Hypothalamus (tissue), 51 donors: ENCODE results near the gene CCDC47.
"Not testable (repeated sequence)": the region's sequence is repeated elsewhere in the genome, so short reads cannot be mapped to it uniquely, and the experiment has no call there.

Experiments
- DNase-seq, 51 donors: peaks; one replicate each; lab custom pipeline; 2025; lab: John Stamatoyannopoulos, UW

CCDC47 gene

GRCh38 chr17:63741143-63741407 lies 32.3 kb downstream of the CCDC47 start:
- DNase-seq: peak in 3 of 51 donors; percentile 34 to 59 (median 41)

- DNase-seq: peak in 1 of 51 donors; percentile 41
These were observed 32.8 kb downstream of the CCDC47 start for GRCh38 chr17:63740464-63741142.

- DNase-seq: no peak
These were observed 37.7 kb downstream of the CCDC47 start for GRCh38 chr17:63735691-63736090.

- DNase-seq: no peak
These were observed 51.0 kb downstream of the CCDC47 start for GRCh38 chr17:63722403-63722802.

- DNase-seq: not testable (repeated sequence)
These were observed 53.2 kb downstream of the CCDC47 start for GRCh38 chr17:63720194-63720593.

- DNase-seq: no peak
These were observed 54.4 kb downstream of the CCDC47 start for GRCh38 chr17:63718988-63719387.

GRCh38 chr17:63716426-63716825 lies 57.0 kb downstream of the CCDC47 start:
- DNase-seq: no peak

- DNase-seq: no peak
These were observed 58.7 kb downstream of the CCDC47 start for GRCh38 chr17:63714550-63715277.

- DNase-seq: no peak
These were observed 64.3 kb downstream of the CCDC47 start for GRCh38 chr17:63709110-63709509.

- no peak for DNase-seq
These were observed 66.2 kb downstream of the CCDC47 start for GRCh38 chr17:63707151-63707550.

GRCh38 chr17:63706336-63707082 lies 66.9 kb downstream of the CCDC47 start:
- DNase-seq: no peak

GRCh38 chr17:63705657-63706056 lies 67.7 kb downstream of the CCDC47 start:
- no peak for DNase-seq

- no peak for DNase-seq
These were observed 68.6 kb downstream of the CCDC47 start for GRCh38 chr17:63704836-63705235.

GRCh38 chr17:63704259-63704576 lies 69.2 kb downstream of the CCDC47 start:
- no peak for DNase-seq

GRCh38 chr17:63703556-63704258 lies 69.7 kb downstream of the CCDC47 start:
- no peak for DNase-seq

- DNase-seq: no peak
These were observed 70.4 kb downstream of the CCDC47 start for GRCh38 chr17:63703029-63703428.

GRCh38 chr17:63702721-63703015 lies 70.7 kb downstream of the CCDC47 start:
- DNase-seq: no peak

- DNase-seq: no peak
These were observed 71.3 kb downstream of the CCDC47 start for GRCh38 chr17:63701868-63702720.

GRCh38 chr17:63701456-63701820 lies 72.0 kb downstream of the CCDC47 start:
- DNase-seq: no peak
